PC-9 (cell line): ENCODE results near the gene MLC1.

Experiments used
- EZH2 ChIP-seq: fragments of 200-600 bp; sonication (generic); IDR thresholded peaks from 2 replicates; pipeline ENCODE4 v1.8.0; 2017; ENCODE audit warnings: antibody characterized with exemption, low read depth
- TF ChIP-seq, protein P1 (sequence below): fragments of 200-600 bp; sonication (generic); conservative IDR thresholded peaks from 2 replicates; pipeline ENCODE4 v1.6.1; 2017; ENCODE audit warnings: mixed run types, antibody characterized with exemption, mild to moderate bottlenecking, moderate library complexity

DNA sequence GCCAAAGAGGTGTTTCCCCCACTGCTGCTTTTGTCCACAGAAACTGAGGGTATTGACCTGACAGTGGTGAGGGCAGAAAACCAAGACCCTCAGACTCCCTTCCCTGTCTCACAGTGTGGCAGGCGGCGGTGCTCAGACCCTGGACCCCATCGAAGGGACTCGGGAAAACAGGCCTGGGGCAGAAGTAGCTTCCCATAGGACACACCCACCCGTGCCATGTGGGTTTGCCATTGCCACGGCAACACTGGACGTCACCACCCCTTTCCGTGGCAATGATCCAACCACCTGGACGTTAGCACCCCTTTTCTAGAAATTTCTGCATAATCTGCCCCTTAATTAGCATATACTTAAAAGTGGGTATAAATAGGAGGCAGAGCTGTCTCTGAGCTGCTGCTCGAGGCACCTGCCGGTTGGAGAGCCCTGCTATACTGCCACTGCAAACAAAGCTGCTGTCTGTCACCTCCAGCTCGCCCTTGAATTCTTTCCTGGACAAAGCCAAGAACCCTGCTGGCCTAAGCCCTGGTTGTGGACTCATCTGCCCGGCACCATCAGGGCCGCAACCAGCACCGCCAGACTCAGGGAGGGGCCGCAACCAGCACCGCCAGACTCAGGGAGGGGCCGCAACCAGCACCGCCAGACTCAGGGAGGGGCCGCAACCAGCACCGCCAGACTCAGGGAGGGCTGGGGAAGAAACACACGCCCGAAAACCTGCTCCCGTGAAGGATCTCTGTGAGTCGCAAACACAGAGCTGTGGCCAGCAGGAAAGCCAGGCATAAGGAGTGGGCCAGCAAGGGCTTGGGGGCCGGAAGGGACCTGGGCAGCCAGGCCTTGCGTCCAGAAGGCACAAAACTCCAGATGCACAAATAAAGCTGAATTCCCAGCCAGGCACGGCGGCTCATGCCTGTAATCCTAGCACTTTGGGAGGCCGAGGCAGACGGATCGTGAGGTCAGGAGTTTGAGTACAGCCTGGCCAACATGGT, 10.4 kb downstream of the MLC1 start:
- TF ChIP-seq, protein P1, sequence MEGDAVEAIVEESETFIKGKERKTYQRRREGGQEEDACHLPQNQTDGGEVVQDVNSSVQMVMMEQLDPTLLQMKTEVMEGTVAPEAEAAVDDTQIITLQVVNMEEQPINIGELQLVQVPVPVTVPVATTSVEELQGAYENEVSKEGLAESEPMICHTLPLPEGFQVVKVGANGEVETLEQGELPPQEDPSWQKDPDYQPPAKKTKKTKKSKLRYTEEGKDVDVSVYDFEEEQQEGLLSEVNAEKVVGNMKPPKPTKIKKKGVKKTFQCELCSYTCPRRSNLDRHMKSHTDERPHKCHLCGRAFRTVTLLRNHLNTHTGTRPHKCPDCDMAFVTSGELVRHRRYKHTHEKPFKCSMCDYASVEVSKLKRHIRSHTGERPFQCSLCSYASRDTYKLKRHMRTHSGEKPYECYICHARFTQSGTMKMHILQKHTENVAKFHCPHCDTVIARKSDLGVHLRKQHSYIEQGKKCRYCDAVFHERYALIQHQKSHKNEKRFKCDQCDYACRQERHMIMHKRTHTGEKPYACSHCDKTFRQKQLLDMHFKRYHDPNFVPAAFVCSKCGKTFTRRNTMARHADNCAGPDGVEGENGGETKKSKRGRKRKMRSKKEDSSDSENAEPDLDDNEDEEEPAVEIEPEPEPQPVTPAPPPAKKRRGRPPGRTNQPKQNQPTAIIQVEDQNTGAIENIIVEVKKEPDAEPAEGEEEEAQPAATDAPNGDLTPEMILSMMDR: no peak
- no peak for TF ChIP-seq EZH2
